DND-41 (cell line): ENCODE data around the gene SAG.

Experiments
- EZH2 ChIP-seq: IDR thresholded peaks from 3 replicates; pipeline ENCODE4 v1.6.1; 2012; ENCODE audit warnings: borderline replicate concordance, low read depth, mild to moderate bottlenecking, moderate library complexity, low read length, inconsistent platforms; ENCODE audit not compliant: severe bottlenecking
- TF ChIP-seq, protein P1 (sequence below): IDR thresholded peaks from 2 replicates; pipeline ENCODE4 v1.5.1; 2012; ENCODE audit warnings: borderline replicate concordance, low read length, moderate library complexity, mild to moderate bottlenecking; ENCODE audit not compliant: poor library complexity, severe bottlenecking; ENCODE audit errors: extremely low read depth

DNA sequence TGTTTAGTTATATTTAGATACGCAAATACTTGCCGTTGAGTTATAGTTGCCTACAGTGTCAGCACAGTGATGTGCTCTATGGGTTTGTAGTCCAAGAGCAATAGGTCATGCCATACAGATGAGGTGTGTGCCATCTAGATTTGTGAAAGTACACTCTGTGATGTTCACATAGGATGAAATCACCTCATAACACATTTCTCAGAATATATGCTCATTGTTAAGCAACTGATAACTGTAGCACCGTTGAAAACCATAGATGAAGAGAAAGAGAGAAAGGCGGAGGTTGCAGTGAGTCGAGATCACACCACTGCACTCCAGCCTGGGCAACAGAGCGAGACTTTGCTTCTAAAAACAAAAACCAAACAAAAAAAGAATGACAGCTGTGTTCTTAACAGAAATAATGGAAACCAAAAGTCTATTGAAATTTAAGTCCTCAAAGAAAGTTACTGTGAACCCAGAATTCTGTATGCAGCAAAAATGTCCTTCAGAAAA lies 56.2 kb downstream of the SAG start:
- TF ChIP-seq, protein P1, sequence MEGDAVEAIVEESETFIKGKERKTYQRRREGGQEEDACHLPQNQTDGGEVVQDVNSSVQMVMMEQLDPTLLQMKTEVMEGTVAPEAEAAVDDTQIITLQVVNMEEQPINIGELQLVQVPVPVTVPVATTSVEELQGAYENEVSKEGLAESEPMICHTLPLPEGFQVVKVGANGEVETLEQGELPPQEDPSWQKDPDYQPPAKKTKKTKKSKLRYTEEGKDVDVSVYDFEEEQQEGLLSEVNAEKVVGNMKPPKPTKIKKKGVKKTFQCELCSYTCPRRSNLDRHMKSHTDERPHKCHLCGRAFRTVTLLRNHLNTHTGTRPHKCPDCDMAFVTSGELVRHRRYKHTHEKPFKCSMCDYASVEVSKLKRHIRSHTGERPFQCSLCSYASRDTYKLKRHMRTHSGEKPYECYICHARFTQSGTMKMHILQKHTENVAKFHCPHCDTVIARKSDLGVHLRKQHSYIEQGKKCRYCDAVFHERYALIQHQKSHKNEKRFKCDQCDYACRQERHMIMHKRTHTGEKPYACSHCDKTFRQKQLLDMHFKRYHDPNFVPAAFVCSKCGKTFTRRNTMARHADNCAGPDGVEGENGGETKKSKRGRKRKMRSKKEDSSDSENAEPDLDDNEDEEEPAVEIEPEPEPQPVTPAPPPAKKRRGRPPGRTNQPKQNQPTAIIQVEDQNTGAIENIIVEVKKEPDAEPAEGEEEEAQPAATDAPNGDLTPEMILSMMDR, result no peak
- TF ChIP-seq EZH2, result no peak
